B cell (primary cell): ENCODE data around the gene JAK1. TPM values are rescaled to one million over a fixed set of nuclear protein-coding genes. Genes with fewer than 3 reads are reported as not detected.

Source experiments
- ATAC-seq: fragments of 200-7000 bp; cut with Tn5 transposase; one replicate; pipeline ENCODE4 v1.10.0; 2021; ENCODE audit warnings: low read depth, mild to moderate bottlenecking, moderate number of reproducible peaks, moderate library complexity
- CTCF ChIA-PET: fragments of 350-600 bp; sonication (Branson Sonifier 250); formaldehyde crosslinking; loops from one replicate; lab custom pipeline; 2021; ENCODE audit warnings: antibody characterized with exemption, inconsistent platforms; lab: Charles Lee
- POLR2A ChIA-PET: fragments of 350-600 bp; sonication (Branson Sonifier 250); formaldehyde crosslinking; loops from one replicate; lab custom pipeline; 2021; ENCODE audit warnings: antibody characterized with exemption; lab: Charles Lee
- DNase-seq: peaks from one replicate; pipeline ENCODE4 v3.0.0; 2013
- H2AFZ ChIP-seq: 2 replicates; pipeline ENCODE4 v1.6.1; 2012; ENCODE audit warnings: mild to moderate bottlenecking, low read depth, low read length; ENCODE audit not compliant: insufficient read depth, poor library complexity, severe bottlenecking
- H3K27ac ChIP-seq, 2 donors: 1 replicate in 1 of 2; 2 replicates in 1 of 2; pipeline ENCODE4 v1.5.1; 2012 to 2013; ENCODE audit warnings: low read length in 2 of 2, mild to moderate bottlenecking in 2 of 2, moderate library complexity in 1 of 2
- H3K27me3 ChIP-seq, 4 experiments: fragments of 200-600 bp in 1 of 4; sonication (generic) in 1 of 4; replicated peaks in 1 of 4; 1 replicate in 2 of 4; 2 replicates in 2 of 4; pipeline versions ENCODE4 v1.6.1 to v1.7.0; 2013 to 2016; ENCODE audit warnings: low read length in 3 of 4, mild to moderate bottlenecking in 2 of 4, mixed read lengths in 1 of 4, moderate library complexity in 1 of 4; ENCODE audit not compliant: insufficient read depth in 4 of 4, control insufficient read depth in 3 of 4; ENCODE audit errors: control extremely low read depth in 1 of 4
- H3K36me3 ChIP-seq, 2 experiments: replicated peaks in 1 of 2; 1 replicate in 1 of 2; 2 replicates in 1 of 2; pipeline versions ENCODE4 v1.6.1 to v1.7.1; 2013; ENCODE audit warnings: low read length in 1 of 2; ENCODE audit not compliant: insufficient read depth in 2 of 2, control insufficient read depth in 1 of 2; ENCODE audit errors: control extremely low read depth in 1 of 2, extremely low read depth in 1 of 2
- H3K4me1 ChIP-seq, 2 donors: fragments of 200-600 bp in 1 of 2; sonication (generic) in 1 of 2; 1 replicate in 1 of 2; 2 replicates in 1 of 2; pipeline versions ENCODE4 v1.5.1 to v1.6.1; 2013 to 2017; ENCODE audit warnings: low read length in 2 of 2; ENCODE audit not compliant: control insufficient read depth in 2 of 2, insufficient read depth in 2 of 2
- H3K4me2 ChIP-seq: replicated peaks from 2 replicates; pipeline ENCODE3; 2012; ENCODE audit warnings: mild to moderate bottlenecking, low read depth, low read length; ENCODE audit not compliant: poor library complexity, severe bottlenecking
- H3K4me3 ChIP-seq, 5 experiments: fragments of 200-600 bp in 1 of 5; sonication (generic) in 1 of 5; 1 replicate in 3 of 5; 2 replicates in 2 of 5; pipeline versions ENCODE4 v1.5.1 to v1.7.0; 2011 to 2016; ENCODE audit warnings: low read length in 4 of 5, mild to moderate bottlenecking in 4 of 5, low read depth in 2 of 5, control low read depth in 1 of 5, moderate library complexity in 1 of 5; ENCODE audit not compliant: insufficient read depth in 1 of 5; ENCODE audit errors: control extremely low read depth in 1 of 5, extremely low read depth in 1 of 5
- H3K79me2 ChIP-seq: fragments of 200-600 bp; sonication (generic); one replicate; pipeline ENCODE4 v1.6.0; 2016; ENCODE audit warnings: low read length; ENCODE audit not compliant: control insufficient read depth, insufficient read depth
- H3K9ac ChIP-seq: fragments of 200-600 bp; sonication (generic); 2 replicates; pipeline ENCODE4 v1.6.1; 2017; ENCODE audit warnings: mild to moderate bottlenecking, low read length, moderate library complexity
- H3K9me3 ChIP-seq, 3 donors: one replicate each; pipeline versions ENCODE4 v1.6.1 to v1.7.1; 2013; ENCODE audit warnings: low read length in 2 of 3; ENCODE audit not compliant: control insufficient read depth in 2 of 3, insufficient read depth in 1 of 3; ENCODE audit errors: control extremely low read depth in 1 of 3
- H4K20me1 ChIP-seq: 2 replicates; pipeline ENCODE4 v1.6.0; 2012; ENCODE audit warnings: mild to moderate bottlenecking, low read length; ENCODE audit not compliant: insufficient read depth, control insufficient read depth, poor library complexity, severe bottlenecking
- H3K27ac Mint-ChIP-seq: one replicate; pipeline ENCODE4 v1.8.0; 2021; ENCODE audit warnings: mixed read lengths
- H3K27me3 Mint-ChIP-seq: one replicate; pipeline ENCODE4 v1.8.0; 2021; ENCODE audit warnings: mixed read lengths
- H3K4me1 Mint-ChIP-seq: one replicate; pipeline ENCODE4 v1.8.0; 2021; ENCODE audit warnings: mixed read lengths
- H3K4me3 Mint-ChIP-seq: one replicate; pipeline ENCODE4 v1.8.0; 2021; ENCODE audit warnings: mixed read lengths
- H3K9me3 Mint-ChIP-seq: one replicate; pipeline ENCODE4 v1.8.0; 2022; ENCODE audit warnings: mixed read lengths; ENCODE audit not compliant: insufficient read depth
- EZH2 ChIP-seq: IDR thresholded peaks from 2 replicates; pipeline ENCODE4 v1.6.1; 2012; ENCODE audit warnings: borderline replicate concordance, low read depth, mild to moderate bottlenecking, moderate library complexity, low read length; ENCODE audit not compliant: insufficient read depth, poor library complexity, severe bottlenecking
- WGBS: methylation state at CpG from one replicate; pipeline ENCODE4 v1.1.5; 2013; ENCODE audit warnings: missing lambda C conversion rate; ENCODE audit not compliant: insufficient coverage; 5-methylcytosine and 5-hydroxymethylcytosine counted together
- intact Hi-C: fragments of 100-400 bp; cut with micrococcal nuclease; formaldehyde crosslinking; loops from one replicate; pipeline ENCODE4 v1.10.0; 2022
- polyA plus RNA-seq: library from polyadenylated mRNA; depleted of rRNA; stranded (reverse); fragments of >200 nt; gene quantifications from 2 replicates; pipeline ENCODE4 v1.2.3, GENCODE V29; 2012
- total RNA-seq, 2 donors: library from RNA; stranded (reverse); fragments of 120-200 nt in 1 of 2; gene quantifications; 1 replicate in 1 of 2; 2 replicates in 1 of 2; pipeline versions ENCODE4 v1.2.3 to v1.2.4, GENCODE V29; 2013 to 2022
- TF ChIP-seq, protein P1 (sequence below): fragments of 200-600 bp; IDR thresholded peaks from one replicate; pipeline ENCODE4 v1.8.0; 2022; ENCODE audit warnings: antibody characterized with exemption, mild to moderate bottlenecking

Gene JAK1
- total and polyA plus RNA-seq, 2 donors (not counting 1 experiment from before 2014, with no cell fraction given): 99.0 to 244 TPM

GRCh38 chr1:64956733-64957441 lies 9.5 kb downstream of the JAK1 start:
- Mint-ChIP-seq H3K27me3 (no peaks in the 10 kb centered on the region), H3K4me3 (no peak overlapping the region), H3K9me3 (no peaks in the 10 kb centered on the region), H3K27ac (no peak overlapping the region), H3K4me1 (peaks cover 60% of the 10 kb centered on the region)
- H3K36me3 ChIP-seq: no peaks in the 10 kb centered on the region
- peaks cover 92% of the 10 kb centered on the region for H3K79me2 ChIP-seq
- peak overlapping the region; percentile 68 for H3K4me2 ChIP-seq
- H2AFZ ChIP-seq: no peak overlapping the region
- peaks cover 84% of the 10 kb centered on the region for H4K20me1 ChIP-seq
- H3K9me3 ChIP-seq: no peaks in the 10 kb centered on the region
- peak; percentile 73 for DNase-seq
- ChIA-PET POLR2A (interaction anchor here (0.6 kb wide), 1 partner anchor 20 kb away, joined by 3 read pairs; no protein-coding TSS in a partner anchor), CTCF (no interaction called here)
- ATAC-seq: peak; percentile 78
- no CpG with 5 or more reads among the region's 3 CpGs for WGBS
- H3K27me3 ChIP-seq: no peaks in the 10 kb centered on the region
- intact Hi-C loops: loop anchor here (1.0 kb wide), 1 partner anchor 8 kb away; no protein-coding TSS in a partner anchor
- peak overlapping the region; percentile 6 for H3K9ac ChIP-seq
- peak overlapping the region in 3 of 5 experiments; percentile 0 to 35 (median 18) for H3K4me3 ChIP-seq
- TF ChIP-seq, protein P1, sequence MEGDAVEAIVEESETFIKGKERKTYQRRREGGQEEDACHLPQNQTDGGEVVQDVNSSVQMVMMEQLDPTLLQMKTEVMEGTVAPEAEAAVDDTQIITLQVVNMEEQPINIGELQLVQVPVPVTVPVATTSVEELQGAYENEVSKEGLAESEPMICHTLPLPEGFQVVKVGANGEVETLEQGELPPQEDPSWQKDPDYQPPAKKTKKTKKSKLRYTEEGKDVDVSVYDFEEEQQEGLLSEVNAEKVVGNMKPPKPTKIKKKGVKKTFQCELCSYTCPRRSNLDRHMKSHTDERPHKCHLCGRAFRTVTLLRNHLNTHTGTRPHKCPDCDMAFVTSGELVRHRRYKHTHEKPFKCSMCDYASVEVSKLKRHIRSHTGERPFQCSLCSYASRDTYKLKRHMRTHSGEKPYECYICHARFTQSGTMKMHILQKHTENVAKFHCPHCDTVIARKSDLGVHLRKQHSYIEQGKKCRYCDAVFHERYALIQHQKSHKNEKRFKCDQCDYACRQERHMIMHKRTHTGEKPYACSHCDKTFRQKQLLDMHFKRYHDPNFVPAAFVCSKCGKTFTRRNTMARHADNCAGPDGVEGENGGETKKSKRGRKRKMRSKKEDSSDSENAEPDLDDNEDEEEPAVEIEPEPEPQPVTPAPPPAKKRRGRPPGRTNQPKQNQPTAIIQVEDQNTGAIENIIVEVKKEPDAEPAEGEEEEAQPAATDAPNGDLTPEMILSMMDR: no peak
- TF ChIP-seq EZH2: no peak
- peak overlapping the region; percentile 66 to 68 for H3K27ac ChIP-seq
- H3K4me1 ChIP-seq: peaks cover 95 to 96% of the 10 kb centered on the region in 2 donors

GRCh38 chr1:64956010-64956640 lies 10.2 kb downstream of the JAK1 start:
- H3K27me3 ChIP-seq: no peaks in the 10 kb centered on the region
- H3K36me3 ChIP-seq: no peaks in the 10 kb centered on the region
- H3K4me1 ChIP-seq: peaks cover 93% of the 10 kb centered on the region in 2 donors
- 90% methylated on average over 1 of the region's 3 CpGs for WGBS
- no peak overlapping the region for H2AFZ ChIP-seq
- Mint-ChIP-seq H3K27me3 (no peaks in the 10 kb centered on the region), H3K9me3 (no peaks in the 10 kb centered on the region), H3K27ac (no peak overlapping the region), H3K4me3 (no peak overlapping the region), H3K4me1 (peaks cover 58% of the 10 kb centered on the region)
- H3K9ac ChIP-seq: peak overlapping the region; percentile 6
- peak overlapping the region; percentile 66 to 68 for H3K27ac ChIP-seq
- ChIA-PET POLR2A (no interaction called here), CTCF (no interaction called here)
- H4K20me1 ChIP-seq: peaks cover 85% of the 10 kb centered on the region
- intact Hi-C loops: no loop called here
- H3K4me3 ChIP-seq: peak overlapping the region in 2 of 5 experiments; percentile 18 to 35
- DNase-seq (no peak), ATAC-seq (no peak)
- H3K4me2 ChIP-seq: peak overlapping the region; percentile 68
- TF ChIP-seq EZH2: no peak
- TF ChIP-seq, protein P1: no peak
- peaks cover 92% of the 10 kb centered on the region for H3K79me2 ChIP-seq
- H3K9me3 ChIP-seq: no peaks in the 10 kb centered on the region
